ENCODE results near the gene THPO. TPM values are rescaled to one million over a fixed set of nuclear protein-coding genes. Genes with fewer than 3 reads are reported as not detected.
A peak's percentile ranks its signal among the peaks of the same experiment; 100 is the strongest.

THPO gene
- total and polyA plus RNA-seq, 9 of the 15 experiments (the other 6 are each of a cell fraction or from before 2014, with no cell fraction given) = 0.11 to 1.1 (median 0.35) TPM; not detected in 1

- TF ChIP-seq ZNF639 (CRISPR knock-in tag; conservative IDR thresholded peaks at IDR 0.05 in 1 of 2, IDR thresholded peaks at IDR 0.05 in 1 of 2) (no peak), ZSCAN29 (IDR thresholded peaks at IDR 0.05) (no peak), ZNF398 (CRISPR knock-in tag; IDR thresholded peaks at IDR 0.05) (no peak), TBL1XR1 (IDR thresholded peaks at IDR 0.05; ENCODE audit: low read length in 2 of 2) (no peak), HMG20B (CRISPR knock-in tag; IDR thresholded peaks at IDR 0.05) (no peak), RNF219 (CRISPR knock-in tag; IDR thresholded peaks at IDR 0.05) (no peak), ELF1 (tag; IDR thresholded peaks at IDR 0.05) (no peak), RAD21 (CRISPR knock-in tag; conservative IDR thresholded peaks at IDR 0.05 in 1 of 2, IDR thresholded peaks at IDR 0.05 in 1 of 2) (peak; percentile 62 to 89), PREB (CRISPR knock-in tag; IDR thresholded peaks at IDR 0.05) (no peak), REST (IDR thresholded peaks at IDR 0.05; ENCODE audit: borderline replicate concordance) (peak; percentile 81), REST (CRISPR knock-in tag; IDR thresholded peaks at IDR 0.05; ENCODE audit: low read depth) (no peak)
These were observed 39.8 kb upstream of the THPO start (continued) for GRCh38 chr3:184417619-184418327.

All from K562 (cell line).